ENCODE data around the gene IER5L.

- no peak for TF ChIP-seq CTCF (IDR thresholded peaks at IDR 0.05; ENCODE audit: low read depth, low read length, missing input control)
- no peak for TF ChIP-seq HNF4A (conservative IDR thresholded peaks at IDR 0.05)
- no peak for TF ChIP-seq SP1 (IDR thresholded peaks at IDR 0.05)
- TF ChIP-seq RAD21 (IDR thresholded peaks at IDR 0.05): no peak
- no peak for TF ChIP-seq ZBTB33 (IDR thresholded peaks at IDR 0.05)
- TF ChIP-seq YY1 (IDR thresholded peaks at IDR 0.05): no peak
- TF ChIP-seq MAX (IDR thresholded peaks at IDR 0.05): no peak
- TF ChIP-seq JUND (IDR thresholded peaks at IDR 0.05): no peak
- TF ChIP-seq HNF4G (IDR thresholded peaks at IDR 0.05): no peak
- TF ChIP-seq GABPA (IDR thresholded peaks at IDR 0.05 in 1 of 2, conservative IDR thresholded peaks at IDR 0.05 in 1 of 2): no peak
- no peak for TF ChIP-seq ATF3 (IDR thresholded peaks at IDR 0.05)
- TF ChIP-seq EGR1 (IDR thresholded peaks at IDR 0.05; ENCODE audit: low read depth in 2 of 2): no peak
These were observed 47.4 kb upstream of the IER5L start for GRCh38 chr9:129225490-129225778.

Data from liver (tissue), 3 donors.